Esophagus squamous epithelium (tissue), 5 donors: ENCODE measurements around the gene PARP12. TPM values are rescaled to one million over a fixed set of nuclear protein-coding genes. Genes with fewer than 3 reads are reported as not detected.
A peak's percentile ranks its signal among the peaks of the same experiment; 100 is the strongest.

ENCODE experiments used
- DNase-seq: peaks from one replicate; lab custom pipeline; 2025; lab: John Stamatoyannopoulos, UW
- H3K27ac ChIP-seq, 4 donors: fragments of 200-600 bp; sonication (generic); one replicate each; pipeline ENCODE4 v1.5.1; 2016 to 2019; ENCODE audit warnings: mild to moderate bottlenecking in 1 of 4
- H3K27me3 ChIP-seq, 4 donors: fragments of 200-600 bp; sonication (generic); 1 replicate in 3 of 4; 2 replicates in 1 of 4; pipeline versions ENCODE4 v1.5.1 to v1.6.0; 2017 to 2021; ENCODE audit warnings: antibody characterized with exemption in 1 of 4
- H3K36me3 ChIP-seq, 3 donors: fragments of 200-600 bp; sonication (generic); one replicate each; pipeline ENCODE4 v1.5.1; 2016 to 2019
- H3K4me1 ChIP-seq, 3 donors: fragments of 200-600 bp; sonication (generic); one replicate each; pipeline ENCODE4 v1.5.1; 2017 to 2019
- H3K4me3 ChIP-seq, 4 donors: fragments of 200-600 bp; sonication (generic); 1 replicate in 3 of 4; 2 replicates in 1 of 4; pipeline ENCODE4 v1.5.1; 2016 to 2019; ENCODE audit warnings: mild to moderate bottlenecking in 2 of 4, moderate library complexity in 1 of 4
- H3K9me3 ChIP-seq, 3 donors: fragments of 200-600 bp; sonication (generic); one replicate each; pipeline ENCODE4 v1.5.1; 2016 to 2019
- CTCF ChIP-seq, 6 experiments: fragments of 450-650 bp in 4 of 6; fragments of 200-600 bp in 2 of 6; sonication (generic) in 2 of 6; IDR thresholded peaks; one replicate each; pipeline ENCODE4 v1.5.1; 2016 to 2019; ENCODE audit warnings: antibody characterized with exemption in 6 of 6, mild to moderate bottlenecking in 4 of 6, moderate library complexity in 4 of 6
- POLR2A ChIP-seq, 4 donors: fragments of 450-650 bp; IDR thresholded peaks; one replicate each; pipeline ENCODE4 v1.6.1; 2017; ENCODE audit warnings: antibody characterized with exemption in 4 of 4, mild to moderate bottlenecking in 4 of 4, moderate library complexity in 3 of 4
- WGBS, 2 donors: methylation state at CpG; one replicate each; pipeline ENCODE4 v1.1.5; 2018; 5-methylcytosine and 5-hydroxymethylcytosine counted together
- intact Hi-C: fragments of 100-400 bp; cut with DNase I; formaldehyde crosslinking; loops from one replicate; pipeline ENCODE4 v1.15.0; 2022
- total RNA-seq, 4 donors: library from RNA; depleted of rRNA; stranded (reverse); fragments of >200 nt; gene quantifications; one replicate each; pipeline ENCODE4 v1.1.0, GENCODE V29; 2016
- donor health status: DM: yes; HTN: yes; CAD: no.

PARP12 gene
- total RNA-seq, 4 donors from 2014 or later = 17.0 to 28.6 (median 22.1) TPM

- peak overlapping the region in 3 of 4 donors; percentile 17 to 58 (median 19) for H3K27ac ChIP-seq
- 85 to 86% methylated on average over 2 of the region's 3 CpGs for WGBS, 2 donors
- H3K9me3 ChIP-seq = no peaks in the 10 kb centered on the region
- H3K4me1 ChIP-seq = peaks cover 0 to 18% (median 4%) of the 10 kb centered on the region in 3 donors
- no peak overlapping the region for H3K4me3 ChIP-seq
- no peaks in the 10 kb centered on the region for H3K27me3 ChIP-seq
- H3K36me3 ChIP-seq = peaks cover 0 to 55% (median 0%) of the 10 kb centered on the region in 3 donors
- no peak for DNase-seq
- intact Hi-C loops = no loop called here
- no peak for TF ChIP-seq POLR2A (IDR thresholded peaks at IDR 0.05)
These were observed 12.7 kb downstream of the PARP12 start for GRCh38 chr7:140050100-140050499.

- intact Hi-C loops = no loop called here
- no peak for DNase-seq
- H3K9me3 ChIP-seq = no peaks in the 10 kb centered on the region
- TF ChIP-seq CTCF (IDR thresholded peaks at IDR 0.05) (no peak), POLR2A (IDR thresholded peaks at IDR 0.05) (no peak)
- H3K4me3 ChIP-seq = no peak overlapping the region
- WGBS, 2 donors = 57 to 67% methylated on average over 3 to 4 of the region's 5 CpGs
- H3K4me1 ChIP-seq = peaks cover 0 to 18% (median 4%) of the 10 kb centered on the region in 3 donors
- no peaks in the 10 kb centered on the region for H3K27me3 ChIP-seq
- H3K27ac ChIP-seq = peak overlapping the region in 2 of 4 donors; percentile 58 to 71
- H3K36me3 ChIP-seq = peaks cover 0 to 57% (median 0%) of the 10 kb centered on the region in 3 donors
These were observed 13.3 kb downstream of the PARP12 start for GRCh38 chr7:140049339-140050024.

- no peak for TF ChIP-seq POLR2A (IDR thresholded peaks at IDR 0.05)
- H3K4me1 ChIP-seq = peaks cover 0 to 18% (median 4%) of the 10 kb centered on the region in 3 donors
- peak overlapping the region in 1 of 4 donors; percentile 58 for H3K27ac ChIP-seq
- H3K27me3 ChIP-seq = no peaks in the 10 kb centered on the region
- WGBS, 2 donors = 70% methylated on average over 1 of the region's 1 CpG; no CpG with 5 or more reads in 1 of the 2 donors
- intact Hi-C loops = no loop called here
- H3K9me3 ChIP-seq = no peaks in the 10 kb centered on the region
- no peak for DNase-seq
- H3K36me3 ChIP-seq = peaks cover 0 to 57% (median 0%) of the 10 kb centered on the region in 3 donors
- no peak overlapping the region for H3K4me3 ChIP-seq
These were observed 13.8 kb downstream of the PARP12 start for GRCh38 chr7:140048989-140049338.

- no peak overlapping the region for H3K4me3 ChIP-seq
- peaks cover 0 to 18% (median 4%) of the 10 kb centered on the region in 3 donors for H3K4me1 ChIP-seq
- TF ChIP-seq CTCF (IDR thresholded peaks at IDR 0.05) (no peak), POLR2A (IDR thresholded peaks at IDR 0.05) (no peak)
- H3K9me3 ChIP-seq = no peaks in the 10 kb centered on the region
- DNase-seq = no peak
- H3K27me3 ChIP-seq = no peaks in the 10 kb centered on the region
- 92 to 95% methylated on average over 2 of the region's 4 CpGs for WGBS, 2 donors
- H3K36me3 ChIP-seq = peaks cover 0 to 54% (median 0%) of the 10 kb centered on the region in 3 donors
- H3K27ac ChIP-seq = no peak overlapping the region
- intact Hi-C loops = no loop called here
These were observed 14.6 kb downstream of the PARP12 start for GRCh38 chr7:140048138-140048537.

- WGBS, 2 donors = 98% methylated on average over 3 of the region's 3 CpGs
- Histone ChIP-seq H3K36me3 (peaks cover 0 to 58% (median 3%) of the 10 kb centered on the region in 3 donors), H3K4me1 (peaks cover 0 to 18% (median 4%) of the 10 kb centered on the region in 3 donors), H3K27ac (no peak overlapping the region), H3K4me3 (no peak overlapping the region), H3K9me3 (no peaks in the 10 kb centered on the region), H3K27me3 (no peaks in the 10 kb centered on the region)
- intact Hi-C loops = no loop called here
- no peak for DNase-seq
- no peak for TF ChIP-seq POLR2A (IDR thresholded peaks at IDR 0.05)
- no peak for TF ChIP-seq CTCF (IDR thresholded peaks at IDR 0.05)
These were observed 15.6 kb downstream of the PARP12 start for GRCh38 chr7:140047197-140047596.

GRCh38 chr7:140045697-140046096, 17.1 kb downstream of the PARP12 start:
- intact Hi-C loops = no loop called here
- no peak for DNase-seq
- Histone ChIP-seq H3K27ac (no peak overlapping the region), H3K36me3 (peaks cover 0 to 71% (median 9%) of the 10 kb centered on the region in 3 donors), H3K4me3 (no peak overlapping the region), H3K9me3 (no peaks in the 10 kb centered on the region), H3K27me3 (no peaks in the 10 kb centered on the region), H3K4me1 (peaks cover 0 to 18% (median 4%) of the 10 kb centered on the region in 3 donors)
- WGBS, 2 donors = 77 to 81% methylated on average over 6 of the region's 6 CpGs
- TF ChIP-seq CTCF (IDR thresholded peaks at IDR 0.05) (no peak), POLR2A (IDR thresholded peaks at IDR 0.05) (no peak)
